WTC11 (cell line): ENCODE measurements around the gene MSANTD1. TPM values are rescaled to one million over a fixed set of nuclear protein-coding genes. Genes with fewer than 3 reads are reported as not detected.

Experiments used
- ATAC-seq: fragments of 200-7000 bp; cut with Tn5 transposase; 2 replicates; pipeline ENCODE4 v1.10.0; 2021; ENCODE audit warnings: mild to moderate bottlenecking, moderate library complexity
- CTCF ChIA-PET: fragments of 300-600 bp; sonication (Branson Sonifier 250); formaldehyde crosslinking; loops from one replicate; lab custom pipeline; 2021; ENCODE audit warnings: antibody characterized with exemption; lab: Charles Lee
- POLR2A ChIA-PET: fragments of 350-600 bp; sonication (Branson Sonifier 250); formaldehyde crosslinking; loops from one replicate; lab custom pipeline; 2021; ENCODE audit warnings: antibody characterized with exemption; lab: Charles Lee
- DNase-seq: peaks from one replicate; pipeline ENCODE4 v3.0.0; 2021; ENCODE audit warnings: low spot score
- H3K27ac Mint-ChIP-seq: 2 replicates; pipeline ENCODE4 v1.8.0; 2021; ENCODE audit warnings: mixed read lengths
- H3K27me3 Mint-ChIP-seq: 2 replicates; pipeline ENCODE4 v1.8.0; 2021; ENCODE audit warnings: low read depth, mild to moderate bottlenecking, moderate library complexity, mixed read lengths
- H3K36me3 Mint-ChIP-seq: 2 replicates; pipeline ENCODE4 v1.8.0; 2021; ENCODE audit warnings: mixed read lengths
- H3K4me1 Mint-ChIP-seq: 2 replicates; pipeline ENCODE4 v1.8.0; 2022; ENCODE audit warnings: mixed read lengths
- H3K4me3 Mint-ChIP-seq: 2 replicates; pipeline ENCODE4 v1.8.0; 2021; ENCODE audit warnings: mild to moderate bottlenecking, moderate library complexity, mixed read lengths
- H3K9me3 Mint-ChIP-seq: 2 replicates; pipeline ENCODE4 v1.8.0; 2021; ENCODE audit warnings: mixed read lengths
- ATF6 ChIP-seq: sonication (generic); formaldehyde crosslinking; IDR thresholded peaks from 2 replicates; pipeline ENCODE4 v1.8.1; 2023; ENCODE audit warnings: mild to moderate bottlenecking, missing genetic modification reagents
- E2F1 ChIP-seq: sonication (generic); formaldehyde crosslinking; IDR thresholded peaks from 2 replicates; pipeline ENCODE4 v1.8.0; 2022; ENCODE audit warnings: mild to moderate bottlenecking, missing genetic modification reagents
- E2F4 ChIP-seq: sonication (generic); formaldehyde crosslinking; IDR thresholded peaks from 2 replicates; pipeline ENCODE4 v1.8.1; 2022; ENCODE audit warnings: low read depth, mild to moderate bottlenecking, moderate library complexity, missing genetic modification reagents, borderline replicate concordance
- EMX1 ChIP-seq: fragments of 250-450 bp; sonication (Bioruptor Pico); IDR thresholded peaks from 2 replicates; pipeline ENCODE4 v1.8.0; 2021; ENCODE audit warnings: mild to moderate bottlenecking
- FOXJ3 ChIP-seq: sonication (generic); formaldehyde crosslinking; IDR thresholded peaks from 2 replicates; pipeline ENCODE4 v1.9.0; 2021; ENCODE audit warnings: missing genetic modification reagents, mild to moderate bottlenecking, borderline replicate concordance
- FOXP1 ChIP-seq: sonication (generic); formaldehyde crosslinking; IDR thresholded peaks from 2 replicates; pipeline ENCODE4 v1.8.0; 2022; ENCODE audit warnings: missing genetic modification reagents, mild to moderate bottlenecking, moderate library complexity, borderline replicate concordance
- GABPB1 ChIP-seq: sonication (generic); formaldehyde crosslinking; IDR thresholded peaks from 2 replicates; pipeline ENCODE4 v1.8.1; 2023; ENCODE audit warnings: mild to moderate bottlenecking, missing genetic modification reagents
- GTF2I ChIP-seq: fragments of 250-450 bp; sonication (Bioruptor Pico); conservative IDR thresholded peaks from 2 replicates; pipeline ENCODE4 v1.4.0; 2021; ENCODE audit warnings: mild to moderate bottlenecking
- MLX ChIP-seq: sonication (generic); formaldehyde crosslinking; IDR thresholded peaks from 2 replicates; pipeline ENCODE4 v1.8.1; 2023; ENCODE audit warnings: mild to moderate bottlenecking, missing genetic modification reagents, moderate library complexity
- NFE2L1 ChIP-seq: sonication (generic); formaldehyde crosslinking; IDR thresholded peaks from 2 replicates; pipeline ENCODE4 v1.8.1; 2023; ENCODE audit warnings: missing genetic modification reagents
- PRRX2 ChIP-seq: fragments of 250-450 bp; sonication (Bioruptor Pico); IDR thresholded peaks from 2 replicates; pipeline ENCODE4 v1.8.0; 2021; ENCODE audit warnings: mild to moderate bottlenecking
- SMAD3 ChIP-seq: sonication (generic); formaldehyde crosslinking; IDR thresholded peaks from 2 replicates; pipeline ENCODE4 v1.8.0; 2022; ENCODE audit warnings: missing genetic modification reagents, mild to moderate bottlenecking, borderline replicate concordance
- TEAD1 ChIP-seq: sonication (generic); formaldehyde crosslinking; IDR thresholded peaks from 2 replicates; pipeline ENCODE4 v1.8.0; 2022; ENCODE audit warnings: mild to moderate bottlenecking, missing genetic modification reagents
- USF2 ChIP-seq: sonication (generic); formaldehyde crosslinking; IDR thresholded peaks from 2 replicates; pipeline ENCODE4 v1.8.1; 2023; ENCODE audit warnings: mild to moderate bottlenecking, missing genetic modification reagents, moderate library complexity
- ZNF232 ChIP-seq: sonication (generic); formaldehyde crosslinking; IDR thresholded peaks from 2 replicates; pipeline ENCODE4 v1.8.0; 2022; ENCODE audit warnings: mild to moderate bottlenecking, missing genetic modification reagents
- ZNF396 ChIP-seq: fragments of 250-450 bp; sonication (Bioruptor Pico); IDR thresholded peaks from 2 replicates; pipeline ENCODE4 v1.8.0; 2021; ENCODE audit warnings: mild to moderate bottlenecking, moderate library complexity, borderline replicate concordance
- total RNA-seq: library from RNA; stranded (reverse); gene quantifications from 3 replicates; pipeline ENCODE4 v1.2.3, GENCODE V29; 2021
- TF ChIP-seq, protein P1 (sequence below): sonication (generic); formaldehyde crosslinking; IDR thresholded peaks from 2 replicates; pipeline ENCODE4 v1.8.0; 2023; ENCODE audit warnings: missing genetic modification reagents, mild to moderate bottlenecking, borderline replicate concordance
- TF ChIP-seq, protein P2 (sequence below): fragments of 250-450 bp; sonication (Bioruptor Pico); IDR thresholded peaks from 2 replicates; pipeline ENCODE4 v1.9.0; 2021; ENCODE audit warnings: moderate library complexity, mild to moderate bottlenecking, inconsistent platforms, borderline replicate concordance

The MSANTD1 gene
- total RNA-seq, 1 experiment from 2014 or later = 0.98 TPM

- TF ChIP-seq MLX (CRISPR knock-in tag) (no peak), EMX1 (CRISPR knock-in tag) (no peak), TEAD1 (CRISPR knock-in tag) (no peak), ZNF232 (no peak), FOXJ3 (CRISPR knock-in tag) (no peak), ATF6 (CRISPR knock-in tag) (no peak), NFE2L1 (CRISPR knock-in tag) (no peak), GTF2I (CRISPR knock-in tag) (no peak), PRRX2 (CRISPR knock-in tag) (no peak), ZNF396 (CRISPR knock-in tag) (no peak), GABPB1 (no peak), FOXP1 (CRISPR knock-in tag) (no peak), E2F1 (CRISPR knock-in tag) (no peak), USF2 (CRISPR knock-in tag) (no peak), E2F4 (CRISPR knock-in tag) (no peak), SMAD3 (CRISPR knock-in tag) (no peak)
- TF ChIP-seq, protein P1, sequence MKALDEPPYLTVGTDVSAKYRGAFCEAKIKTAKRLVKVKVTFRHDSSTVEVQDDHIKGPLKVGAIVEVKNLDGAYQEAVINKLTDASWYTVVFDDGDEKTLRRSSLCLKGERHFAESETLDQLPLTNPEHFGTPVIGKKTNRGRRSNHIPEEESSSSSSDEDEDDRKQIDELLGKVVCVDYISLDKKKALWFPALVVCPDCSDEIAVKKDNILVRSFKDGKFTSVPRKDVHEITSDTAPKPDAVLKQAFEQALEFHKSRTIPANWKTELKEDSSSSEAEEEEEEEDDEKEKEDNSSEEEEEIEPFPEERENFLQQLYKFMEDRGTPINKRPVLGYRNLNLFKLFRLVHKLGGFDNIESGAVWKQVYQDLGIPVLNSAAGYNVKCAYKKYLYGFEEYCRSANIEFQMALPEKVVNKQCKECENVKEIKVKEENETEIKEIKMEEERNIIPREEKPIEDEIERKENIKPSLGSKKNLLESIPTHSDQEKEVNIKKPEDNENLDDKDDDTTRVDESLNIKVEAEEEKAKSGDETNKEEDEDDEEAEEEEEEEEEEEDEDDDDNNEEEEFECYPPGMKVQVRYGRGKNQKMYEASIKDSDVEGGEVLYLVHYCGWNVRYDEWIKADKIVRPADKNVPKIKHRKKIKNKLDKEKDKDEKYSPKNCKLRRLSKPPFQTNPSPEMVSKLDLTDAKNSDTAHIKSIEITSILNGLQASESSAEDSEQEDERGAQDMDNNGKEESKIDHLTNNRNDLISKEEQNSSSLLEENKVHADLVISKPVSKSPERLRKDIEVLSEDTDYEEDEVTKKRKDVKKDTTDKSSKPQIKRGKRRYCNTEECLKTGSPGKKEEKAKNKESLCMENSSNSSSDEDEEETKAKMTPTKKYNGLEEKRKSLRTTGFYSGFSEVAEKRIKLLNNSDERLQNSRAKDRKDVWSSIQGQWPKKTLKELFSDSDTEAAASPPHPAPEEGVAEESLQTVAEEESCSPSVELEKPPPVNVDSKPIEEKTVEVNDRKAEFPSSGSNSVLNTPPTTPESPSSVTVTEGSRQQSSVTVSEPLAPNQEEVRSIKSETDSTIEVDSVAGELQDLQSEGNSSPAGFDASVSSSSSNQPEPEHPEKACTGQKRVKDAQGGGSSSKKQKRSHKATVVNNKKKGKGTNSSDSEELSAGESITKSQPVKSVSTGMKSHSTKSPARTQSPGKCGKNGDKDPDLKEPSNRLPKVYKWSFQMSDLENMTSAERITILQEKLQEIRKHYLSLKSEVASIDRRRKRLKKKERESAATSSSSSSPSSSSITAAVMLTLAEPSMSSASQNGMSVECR (CRISPR knock-in tag) = no peak
- TF ChIP-seq, protein P2, sequence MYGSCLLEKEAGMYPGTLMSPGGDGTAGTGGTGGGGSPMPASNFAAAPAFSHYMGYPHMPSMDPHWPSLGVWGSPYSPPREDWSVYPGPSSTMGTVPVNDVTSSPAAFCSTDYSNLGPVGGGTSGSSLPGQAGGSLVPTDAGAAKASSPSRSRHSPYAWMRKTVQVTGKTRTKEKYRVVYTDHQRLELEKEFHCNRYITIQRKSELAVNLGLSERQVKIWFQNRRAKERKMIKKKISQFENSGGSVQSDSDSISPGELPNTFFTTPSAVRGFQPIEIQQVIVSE (CRISPR knock-in tag) = no peak
- no peak for ATAC-seq
- Mint-ChIP-seq H3K27ac (no peak overlapping the region), H3K4me3 (no peak overlapping the region), H3K4me1 (peaks cover 2% of the 10 kb centered on the region; the same call in 1 of the 2 replicates), H3K36me3 (no peaks in the 10 kb centered on the region), H3K27me3 (no peaks in the 10 kb centered on the region), H3K9me3 (no peaks in the 10 kb centered on the region)
- CTCF ChIA-PET = interaction anchor here (0.8 kb wide), 1 partner anchor 225 kb away, joined by 5 read pairs; no protein-coding TSS in a partner anchor
- POLR2A ChIA-PET = no interaction called here
- DNase-seq = peak; percentile 8
Measured at GRCh38 chr4:3255611-3256186, 6.7 kb downstream of the MSANTD1 start.
